H1 (cell line): Measurements from ENCODE around the gene GFOD1. TPM values are rescaled to one million over a fixed set of nuclear protein-coding genes. Genes with fewer than 3 reads are reported as not detected.

Source experiments
- CTCF ChIA-PET: fragments of 300-600 bp; sonication (Branson Sonifier 250); formaldehyde crosslinking; loops from one replicate; lab custom pipeline; 2021; ENCODE audit not compliant: partially characterized antibody; lab: Charles Lee
- POLR2A ChIA-PET: fragments of 300-600 bp; sonication (Branson Sonifier 250); formaldehyde crosslinking; loops from one replicate; lab custom pipeline; 2021; ENCODE audit warnings: inconsistent platforms; ENCODE audit not compliant: partially characterized antibody; lab: Charles Lee
- DNase-seq, 2 experiments: peaks; one replicate each; pipeline versions ENCODE4 v3.0.0 to v3.0.0-alpha.2; 2010 to 2022; ENCODE audit warnings: low spot score in 2 of 2, low read depth in 1 of 2, mixed read lengths in 1 of 2
- FAIRE-seq: peaks from 2 replicates; lab custom pipeline; 2011; peaks lifted over from hg19 to GRCh38; lab: Jason Lieb, UNC
- H2AFZ ChIP-seq: 2 replicates; pipeline ENCODE4 v1.8.1; 2012; ENCODE audit warnings: low read length, inconsistent platforms
- H2AK5ac ChIP-seq: 2 replicates; pipeline ENCODE4 v1.6.1; 2013; ENCODE audit warnings: low read depth, low read length
- H2BK120ac ChIP-seq: replicated peaks from 2 replicates; pipeline ENCODE3; 2013; ENCODE audit warnings: low read depth, low read length, inconsistent platforms
- H2BK12ac ChIP-seq: 2 replicates; pipeline ENCODE4 v1.6.1; 2013; ENCODE audit warnings: low read depth, low read length
- H2BK15ac ChIP-seq: 2 replicates; pipeline ENCODE4 v1.6.1; 2013; ENCODE audit warnings: low read length
- H2BK20ac ChIP-seq: 2 replicates; pipeline ENCODE4 v1.6.1; 2013; ENCODE audit warnings: low read length
- H2BK5ac ChIP-seq: 2 replicates; pipeline ENCODE4 v1.6.1; 2013; ENCODE audit warnings: low read depth, low read length
- H3K14ac ChIP-seq: 2 replicates; pipeline ENCODE4 v1.6.1; 2013; ENCODE audit warnings: inconsistent platforms; ENCODE audit not compliant: insufficient read length
- H3K18ac ChIP-seq: 2 replicates; pipeline ENCODE4 v1.6.1; 2013; ENCODE audit warnings: low read length; ENCODE audit errors: extremely low read depth
- H3K23ac ChIP-seq: 2 replicates; pipeline ENCODE4 v1.6.1; 2013; ENCODE audit warnings: inconsistent platforms; ENCODE audit not compliant: insufficient read length
- H3K23me2 ChIP-seq: 2 replicates; pipeline ENCODE4 v1.6.1; 2013; ENCODE audit warnings: low read depth, low read length
- H3K27ac ChIP-seq: 2 replicates; pipeline ENCODE4 v1.6.1; 2011; ENCODE audit warnings: low read depth, low read length, inconsistent platforms
- H3K27me3 ChIP-seq, 4 experiments: replicated peaks in 1 of 4; 1 replicate in 1 of 4; 2 replicates in 3 of 4; pipeline versions ENCODE4 v1.6.1 to v1.8.1; 2011 to 2013; ENCODE audit warnings: low read length in 3 of 4, mild to moderate bottlenecking in 3 of 4, inconsistent platforms in 2 of 4, mixed read lengths in 2 of 4, moderate library complexity in 1 of 4; ENCODE audit not compliant: control insufficient read depth in 3 of 4, insufficient read depth in 3 of 4; ENCODE audit errors: extremely low read depth in 1 of 4
- H3K36me3 ChIP-seq, 4 experiments: 2 replicates each; pipeline versions ENCODE4 v1.6.1 to v1.8.1; 2011 to 2013; ENCODE audit warnings: mild to moderate bottlenecking in 4 of 4, low read length in 3 of 4, moderate library complexity in 2 of 4, control low read depth in 1 of 4, inconsistent platforms in 1 of 4; ENCODE audit not compliant: insufficient read depth in 4 of 4, control insufficient read depth in 2 of 4
- H3K4ac ChIP-seq: replicated peaks from 2 replicates; pipeline ENCODE3; 2013; ENCODE audit warnings: low read length, low read depth, mixed read lengths, inconsistent platforms; ENCODE audit not compliant: insufficient read length
- H3K4me1 ChIP-seq, 4 experiments: replicated peaks in 1 of 4; 1 replicate in 1 of 4; 2 replicates in 3 of 4; pipeline versions ENCODE4 v1.6.1 to v1.8.1; 2011 to 2013; ENCODE audit warnings: low read length in 3 of 4, inconsistent platforms in 2 of 4, mixed read lengths in 1 of 4; ENCODE audit not compliant: insufficient read depth in 4 of 4, control insufficient read depth in 3 of 4
- H3K4me2 ChIP-seq, 2 experiments: 2 replicates each; pipeline versions ENCODE4 v1.6.1 to v1.8.1; 2011 to 2013; ENCODE audit warnings: low read depth in 2 of 2, low read length in 2 of 2, control low read depth in 1 of 2, inconsistent platforms in 1 of 2, mild to moderate bottlenecking in 1 of 2; ENCODE audit not compliant: insufficient read depth in 1 of 2
- H3K4me3 ChIP-seq, 4 experiments: fragments of 200-600, 300-600 bp in 1 of 4; sonication (generic), shearing (Covaris generic), sonication (Bioruptor Twin) in 1 of 4; 2 replicates each; pipeline versions ENCODE4 v1.5.1 to v1.8.1; 2011 to 2016; ENCODE audit warnings: low read length in 4 of 4, low read depth in 3 of 4, control low read depth in 2 of 4, inconsistent platforms in 2 of 4, mild to moderate bottlenecking in 2 of 4, mixed read lengths in 1 of 4, moderate library complexity in 1 of 4; ENCODE audit not compliant: insufficient read depth in 2 of 4; ENCODE audit errors: extremely low read depth in 1 of 4
- H3K56ac ChIP-seq: replicated peaks from 2 replicates; pipeline ENCODE3; 2013; ENCODE audit warnings: low read depth, mild to moderate bottlenecking, mixed read lengths, low read length, inconsistent platforms; ENCODE audit not compliant: insufficient read length
- H3K79me1 ChIP-seq: 2 replicates; pipeline ENCODE4 v1.6.1; 2013; ENCODE audit warnings: low read depth, low read length, control low read depth
- H3K79me2 ChIP-seq, 2 experiments: 2 replicates each; pipeline versions ENCODE4 v1.6.1 to v1.8.1; 2012 to 2013; ENCODE audit warnings: low read length in 2 of 2, mild to moderate bottlenecking in 2 of 2, inconsistent platforms in 1 of 2; ENCODE audit not compliant: insufficient read depth in 2 of 2, control insufficient read depth in 1 of 2
- H3K9ac ChIP-seq, 4 experiments: replicated peaks in 1 of 4; 1 replicate in 1 of 4; 2 replicates in 3 of 4; pipeline versions ENCODE4 v1.6.1 to v1.8.1; 2011 to 2013; ENCODE audit warnings: low read depth in 3 of 4, low read length in 3 of 4, control low read depth in 2 of 4, mild to moderate bottlenecking in 2 of 4, moderate library complexity in 2 of 4, inconsistent platforms in 1 of 4; ENCODE audit errors: extremely low read depth in 1 of 4
- H3K9me3 ChIP-seq, 2 experiments: 2 replicates each; pipeline versions ENCODE4 v1.6.1 to v1.8.1; 2012 to 2013; ENCODE audit warnings: mild to moderate bottlenecking in 2 of 2, moderate library complexity in 2 of 2, control low read depth in 1 of 2, inconsistent platforms in 1 of 2, low read depth in 1 of 2, low read length in 1 of 2, mixed read lengths in 1 of 2; ENCODE audit not compliant: insufficient read depth in 2 of 2
- H4K20me1 ChIP-seq, 2 experiments: replicated peaks in 1 of 2; 2 replicates each; pipeline versions ENCODE3 to v1.8.1; 2011 to 2013; ENCODE audit warnings: inconsistent platforms in 2 of 2, low read length in 2 of 2, mild to moderate bottlenecking in 1 of 2; ENCODE audit not compliant: insufficient read depth in 2 of 2, control insufficient read depth in 1 of 2
- H4K5ac ChIP-seq: 2 replicates; pipeline ENCODE4 v1.6.1; 2013; ENCODE audit warnings: low read length, low read depth, mixed read lengths, inconsistent platforms; ENCODE audit not compliant: insufficient read length
- H4K8ac ChIP-seq: 2 replicates; pipeline ENCODE4 v1.8.0; 2013; ENCODE audit warnings: mild to moderate bottlenecking, moderate library complexity, low read length, inconsistent platforms; ENCODE audit not compliant: insufficient read depth; ENCODE audit errors: extremely low read depth
- H4K91ac ChIP-seq: replicated peaks from 2 replicates; pipeline ENCODE3; 2013; ENCODE audit warnings: low read length, mixed read lengths, inconsistent platforms; ENCODE audit not compliant: insufficient read length
- CEBPB ChIP-seq: IDR thresholded peaks from 2 replicates; pipeline ENCODE4 v1.6.1; 2012; ENCODE audit warnings: low read depth, low read length
- CHD2 ChIP-seq: IDR thresholded peaks from 2 replicates; pipeline ENCODE4 v1.6.1; 2012; ENCODE audit warnings: low read length, improper control_type of control experiment
- HDAC2 ChIP-seq, 2 experiments: fragments of 300-600 bp in 1 of 2; sonication (generic) in 1 of 2; IDR thresholded peaks; 2 replicates each; pipeline ENCODE4 v1.6.1; 2011 to 2012; ENCODE audit warnings: low read depth in 2 of 2, low read length in 2 of 2, mild to moderate bottlenecking in 2 of 2, moderate library complexity in 2 of 2, borderline replicate concordance in 1 of 2, inconsistent platforms in 1 of 2
- POLR2AphosphoS5 ChIP-seq: IDR thresholded peaks from 2 replicates; pipeline ENCODE4 v1.6.1; 2011; ENCODE audit warnings: low read depth, low read length
- POU5F1 ChIP-seq: IDR thresholded peaks from 2 replicates; pipeline ENCODE4 v1.6.1; 2011; ENCODE audit warnings: low read depth, mild to moderate bottlenecking, low read length, moderate library complexity
- SRF ChIP-seq: IDR thresholded peaks from 2 replicates; pipeline ENCODE4 v1.6.1; 2011; ENCODE audit warnings: mild to moderate bottlenecking, low read depth, low read length, moderate library complexity
- WGBS, 2 experiments: shearing (Covaris generic) in 1 of 2; methylation state at CpG; one replicate each; pipeline versions ENCODE4 v1.1.6 to v1.1.7; 2013 to 2015; ENCODE audit warnings: low lambda C conversion rate in 2 of 2, mixed read lengths in 2 of 2, inconsistent platforms in 1 of 2, low coverage in 1 of 2, missing lambda C conversion rate in 1 of 2; ENCODE audit not compliant: insufficient replicate concordance in 2 of 2, insufficient coverage in 1 of 2, insufficient read length in 1 of 2; ENCODE audit errors: extremely low coverage in 1 of 2, missing lambda C conversion rate in 1 of 2; 5-methylcytosine and 5-hydroxymethylcytosine counted together
- polyA plus RNA-seq, 7 experiments: library from polyadenylated mRNA; depleted of rRNA in 3 of 7; stranded (reverse) in 5 of 7; unstranded in 2 of 7; fragments of >200 nt in 5 of 7; fragments of 200-250 nt in 2 of 7; gene quantifications; 1 replicate in 5 of 7; 2 replicates in 1 of 7; 4 replicates in 1 of 7; pipeline versions ENCODE4 v1.2.1 to v1.2.3, GENCODE V29; 2011 to 2013; ENCODE audit warnings: missing spikeins in 2 of 7, mixed read lengths in 2 of 7
- total RNA-seq: library from RNA; stranded (reverse); fragmentation: NEBNext Ultra II Directional; extraction: Animal tissue kit (Norgen Biotek cat#: 25700); gene quantifications from 2 replicates; pipeline ENCODE4 v1.2.1, GENCODE V29; 2021

The GFOD1 gene
- total and polyA plus RNA-seq, 2 of the 8 experiments (the other 6 are each of a cell fraction or from before 2014, with no cell fraction given), result 2.5 to 8.8 TPM

DNA sequence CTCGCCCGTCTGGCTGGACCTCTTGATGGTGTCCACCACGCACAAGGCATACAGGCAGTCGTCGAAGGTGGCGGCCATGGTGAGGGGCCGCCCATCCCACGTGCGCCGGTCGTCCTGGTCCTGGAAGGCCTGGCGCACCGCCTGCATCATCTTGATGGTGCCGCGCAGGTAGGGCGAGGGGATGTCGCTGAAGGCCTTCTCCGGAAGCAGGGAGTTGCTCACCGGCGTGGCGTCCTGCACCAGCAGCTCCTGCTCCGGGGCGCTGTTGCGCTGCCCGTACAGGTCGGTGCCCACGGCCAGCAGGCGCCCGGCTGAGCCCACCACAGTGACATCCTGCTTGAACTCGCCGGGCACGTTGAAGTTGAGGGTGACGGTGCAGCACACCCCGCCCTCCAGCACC lies 122.6 kb downstream of the GFOD1 start:
- Histone ChIP-seq H3K27me3 (no peaks in the 10 kb centered on the region), H3K36me3 (peaks cover 0 to 4% (median 0%) of the 10 kb centered on the region in 4 experiments; a peak in 1 of 8 replicates), H2AFZ (no peak overlapping the region), H3K56ac (no peak overlapping the region), H3K9ac (no peak overlapping the region), H2BK5ac (no peak overlapping the region), H3K79me1 (no peaks in the 10 kb centered on the region; the same call in 1 of the 2 replicates), H3K23me2 (no peaks in the 10 kb centered on the region), H2BK120ac (no peak overlapping the region), H3K4me1 (peaks cover 0 to 12% (median 7%) of the 10 kb centered on the region in 4 experiments; a peak in 5 of 7 replicates), H3K23ac (no peak overlapping the region), H3K9me3 (no peaks in the 10 kb centered on the region), H4K8ac (peak overlapping the region; percentile 3; the same call in 1 of the 2 replicates), H4K91ac (no peak overlapping the region), H2BK20ac (no peak overlapping the region), H4K5ac (no peak overlapping the region), H3K4me3 (no peak overlapping the region), H2BK15ac (no peak overlapping the region), H3K79me2 (no peaks in the 10 kb centered on the region), H3K14ac (no peak overlapping the region), H3K27ac (no peak overlapping the region), H2BK12ac (no peak overlapping the region), H2AK5ac (no peak overlapping the region), H3K4me2 (no peak overlapping the region), H3K4ac (no peak overlapping the region), H3K18ac (no peak overlapping the region), H4K20me1 (no peaks in the 10 kb centered on the region)
- CTCF ChIA-PET, result interaction anchor here (0.5 to 1.6 kb wide), 2 partner anchors 156 to 207 kb away, joined by 4 read pairs; no protein-coding TSS in a partner anchor
- DNase-seq (no peak), FAIRE-seq (no peak)
- POLR2A ChIA-PET, result no interaction called here
- TF ChIP-seq HDAC2 (IDR thresholded peaks at IDR 0.05; ENCODE audit: borderline replicate concordance in 1 of 2, low read depth in 2 of 2, low read length in 2 of 2), result no peak
- TF ChIP-seq POU5F1, result no peak
- no peak for TF ChIP-seq SRF
- TF ChIP-seq CEBPB, result no peak
- TF ChIP-seq POLR2AphosphoS5, result no peak
- TF ChIP-seq CHD2, result no peak
- WGBS, 2 experiments, result 96% methylated on average over 34 of the region's 34 CpGs; no CpG with 5 or more reads in 1 of the 2 experiments
